Mucosa of descending colon (tissue), 3 donors: ENCODE data around the gene TSPYL1. TPM values are rescaled to one million over a fixed set of nuclear protein-coding genes. Genes with fewer than 3 reads are reported as not detected.
A peak's percentile ranks its signal among the peaks of the same experiment; 100 is the strongest.

ENCODE experiments used
- ATAC-seq: fragments of 200-7000 bp; cut with Tn5 transposase; one replicate; pipeline ENCODE4 v1.9.1; 2020; ENCODE audit warnings: mild to moderate bottlenecking, moderate library complexity
- DNase-seq, 3 donors: peaks; one replicate each; pipeline ENCODE4 v3.0.0-alpha.2; 2020
- H3K36me3 ChIP-seq: fragments of 200-600 bp; one replicate; pipeline ENCODE4 v1.8.0; 2021; ENCODE audit warnings: low read depth, mild to moderate bottlenecking
- H3K4me1 ChIP-seq: fragments of 200-600 bp; one replicate; pipeline ENCODE4 v1.8.0; 2021; ENCODE audit warnings: low read depth, mild to moderate bottlenecking
- H3K4me3 ChIP-seq: fragments of 200-600 bp; one replicate; pipeline ENCODE4 v1.8.0; 2021; ENCODE audit warnings: mild to moderate bottlenecking
- H3K9me3 ChIP-seq: fragments of 200-600 bp; one replicate; pipeline ENCODE4 v1.8.0; 2021; ENCODE audit warnings: mild to moderate bottlenecking
- CTCF ChIP-seq: fragments of 200-600 bp; IDR thresholded peaks from one replicate; pipeline ENCODE4 v1.8.0; 2022; ENCODE audit warnings: antibody characterized with exemption, mild to moderate bottlenecking
- intact Hi-C, 2 donors: fragments of 100-400 bp; cut with DNase I in 1 of 2; cut with micrococcal nuclease in 1 of 2; formaldehyde crosslinking; loops; one replicate each; pipeline versions ENCODE4 v1.11.0 to v1.11.1; 2022; cut with DNase I, micrococcal nuclease
- total RNA-seq, 3 donors: library from RNA; stranded (reverse); fragmentation: NEBNext Ultra II Directional in 2 of 3; extraction: Animal tissue kit (Norgen Biotek cat#: 25700) in 2 of 3; gene quantifications; one replicate each; pipeline versions ENCODE4 v1.2.1 to v1.2.4, GENCODE V29; 2021 to 2023
- donor health status: DM: no; HTN: no; CAD: no; lungs with moderate emphysema.
- donor health status: DM: no; HTN: no; CAD: no.
- donor health status: DM: no; HTN: yes; CAD: no.

TSPYL1 gene
- total RNA-seq, 3 donors from 2014 or later, result 65.5 to 105 (median 67.0) TPM

- DNase-seq (peak in 1 of 3 donors; percentile 30), ATAC-seq (no peak)
- H3K4me3 ChIP-seq, result no peak overlapping the region
- TF ChIP-seq CTCF, result no peak
- no peaks in the 10 kb centered on the region for H3K36me3 ChIP-seq
- H3K4me1 ChIP-seq, result peaks cover 29% of the 10 kb centered on the region
- intact Hi-C loops, result no loop called here
- no peaks in the 10 kb centered on the region for H3K9me3 ChIP-seq
These were observed 1.3 kb downstream of the TSPYL1 start for GRCh38 chr6:116278481-116278829.

- H3K36me3 ChIP-seq, result no peaks in the 10 kb centered on the region
- no peak for ATAC-seq
- no peak for DNase-seq
- H3K9me3 ChIP-seq, result no peaks in the 10 kb centered on the region
- intact Hi-C loops, result no loop called here
- peaks cover 29% of the 10 kb centered on the region for H3K4me1 ChIP-seq
- no peak for TF ChIP-seq CTCF
- H3K4me3 ChIP-seq, result no peak overlapping the region
These were observed 2.6 kb downstream of the TSPYL1 start for GRCh38 chr6:116277124-116277523.

- ATAC-seq (no peak), DNase-seq (no peak)
- H3K4me3 ChIP-seq, result no peak overlapping the region
- intact Hi-C loops, result no loop called here
- peaks cover 4% of the 10 kb centered on the region for H3K4me1 ChIP-seq
- no peaks in the 10 kb centered on the region for H3K36me3 ChIP-seq
- TF ChIP-seq CTCF, result no peak
- H3K9me3 ChIP-seq, result no peaks in the 10 kb centered on the region
These were observed 8.5 kb downstream of the TSPYL1 start for GRCh38 chr6:116271149-116271708.

- H3K4me1 ChIP-seq, result no peaks in the 10 kb centered on the region
- ATAC-seq, result peak; percentile 89
- no peak overlapping the region for H3K4me3 ChIP-seq
- peak; percentile 51 for TF ChIP-seq CTCF
- intact Hi-C loops, result no loop called here
- peak in 1 of 3 donors; percentile 25 for DNase-seq
- H3K36me3 ChIP-seq, result no peaks in the 10 kb centered on the region
- H3K9me3 ChIP-seq, result no peaks in the 10 kb centered on the region
These were observed 11.0 kb downstream of the TSPYL1 start for GRCh38 chr6:116268589-116269293.

GRCh38 chr6:116267836-116268588 lies 11.7 kb downstream of the TSPYL1 start:
- H3K36me3 ChIP-seq, result no peaks in the 10 kb centered on the region
- intact Hi-C loops, result no loop called here
- ATAC-seq (no peak), DNase-seq (no peak)
- no peaks in the 10 kb centered on the region for H3K9me3 ChIP-seq
- no peak for TF ChIP-seq CTCF
- H3K4me1 ChIP-seq, result no peaks in the 10 kb centered on the region
- no peak overlapping the region for H3K4me3 ChIP-seq
